Psoas muscle (tissue), 8 donors: Measurements from ENCODE around the gene CRABP2. TPM values are rescaled to one million over a fixed set of nuclear protein-coding genes. Genes with fewer than 3 reads are reported as not detected.

ENCODE experiments used
- ATAC-seq, 4 donors: fragments of 200-7000 bp; cut with Tn5 transposase; one replicate each; pipeline ENCODE4 v1.9.1; 2020; ENCODE audit warnings: moderate library complexity in 3 of 4, mild to moderate bottlenecking in 2 of 4
- DNase-seq, 2 donors: peaks; one replicate each; pipeline ENCODE4 v3.0.0-alpha.2; 2020
- H3K27ac ChIP-seq: fragments of 200-600 bp; one replicate; pipeline ENCODE4 v1.8.0; 2022
- H3K27me3 ChIP-seq, 3 donors: fragments of 200-600 bp in 1 of 3; one replicate each; pipeline versions ENCODE4 v1.6.1 to v1.8.0; 2013 to 2022; ENCODE audit warnings: low read length in 2 of 3, mild to moderate bottlenecking in 2 of 3, moderate library complexity in 1 of 3; ENCODE audit not compliant: insufficient read depth in 3 of 3
- H3K36me3 ChIP-seq, 2 donors: fragments of 200-600 bp in 1 of 2; one replicate each; pipeline versions ENCODE4 v1.6.1 to v1.8.0; 2013 to 2022; ENCODE audit warnings: low read depth in 1 of 2, mild to moderate bottlenecking in 1 of 2, moderate library complexity in 1 of 2; ENCODE audit not compliant: insufficient read depth in 1 of 2
- H3K4me1 ChIP-seq: fragments of 200-600 bp; one replicate; pipeline ENCODE4 v1.8.0; 2022
- H3K4me3 ChIP-seq: fragments of 200-600 bp; one replicate; pipeline ENCODE4 v1.8.0; 2022; ENCODE audit warnings: mild to moderate bottlenecking
- H3K9me3 ChIP-seq: fragments of 200-600 bp; one replicate; pipeline ENCODE4 v1.8.0; 2022
- WGBS, 3 donors: extraction: QIAGEN DNeasy Blood & Tissue Kit; methylation state at CpG; one replicate each; pipeline versions ENCODE4 v1.1.6 to v1.1.7; 2013; 5-methylcytosine and 5-hydroxymethylcytosine counted together
- intact Hi-C, 2 donors: fragments of 100-400 bp; cut with DNase I; formaldehyde crosslinking; loops; one replicate each; pipeline versions ENCODE4 v1.11.0 to v1.14.2; 2022
- polyA plus RNA-seq, 3 donors: library from polyadenylated mRNA; stranded (reverse); fragments of 200-250 nt; gene quantifications; one replicate each; pipeline ENCODE4 v1.2.3, GENCODE V29; 2013
- total RNA-seq, 4 donors: library from RNA; stranded (reverse); fragmentation: NEBNext Ultra II Directional in 2 of 4; extraction: Animal tissue kit (Norgen Biotek cat#: 25700) in 2 of 4; gene quantifications; one replicate each; pipeline versions ENCODE4 v1.2.1 to v1.2.4, GENCODE V29; 2021 to 2023
- TF ChIP-seq, protein P1 (sequence below): fragments of 200-600 bp; IDR thresholded peaks from one replicate; pipeline ENCODE4 v1.8.0; 2022; ENCODE audit warnings: antibody characterized with exemption
- donor health status: healthy with polysubstance abuse.
- donor health status: DM: no; HTN: no; CAD: no; lungs with moderate emphysema.
- donor health status: Bipolar disorder and iron deficiency.
- donor health status: healthy.
- donor health status: DM: yes; HTN: yes; CAD: no.
- donor health status: DM: no; HTN: no; CAD: no.
- donor health status: DM: no; HTN: no; CAD: no.
- donor health status: DM: yes; HTN: yes; CAD: no.

The CRABP2 gene
- total and polyA plus RNA-seq, 7 donors, result 0.13 to 1.7 (median 0.64) TPM; not detected in 1

DNA sequence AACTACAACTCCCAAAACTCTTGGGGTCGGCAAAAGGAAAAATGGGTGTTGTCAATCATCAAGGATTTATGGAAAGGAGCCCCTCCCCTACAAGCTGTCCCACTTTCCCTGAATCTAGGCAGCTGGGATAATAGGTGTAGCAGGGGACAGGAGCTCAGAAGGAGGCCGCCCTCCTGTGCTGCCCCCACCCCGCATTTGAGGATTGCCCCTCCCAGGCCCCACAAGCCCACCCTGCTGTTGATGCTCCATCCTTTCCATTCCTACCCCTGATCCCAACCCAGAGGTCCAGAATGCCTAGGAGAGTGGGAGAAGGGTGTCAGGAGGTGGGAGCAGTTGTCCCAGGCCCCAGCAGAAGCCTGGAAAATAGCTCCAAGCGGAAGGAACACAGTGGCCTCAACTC lies 37.4 kb upstream of the CRABP2 start:
- H3K4me3 ChIP-seq, result no peak overlapping the region
- ATAC-seq (no peak), DNase-seq (no peak)
- peaks cover 30% of the 10 kb centered on the region for H3K4me1 ChIP-seq
- H3K27me3 ChIP-seq, result no peaks in the 10 kb centered on the region
- WGBS, 3 donors, result 83 to 89% (median 84%) methylated on average over 4 of the region's 4 CpGs
- peak overlapping the region; percentile 90 for H3K27ac ChIP-seq
- peaks cover 8 to 44% of the 10 kb centered on the region in 2 donors for H3K36me3 ChIP-seq
- TF ChIP-seq, protein P1, sequence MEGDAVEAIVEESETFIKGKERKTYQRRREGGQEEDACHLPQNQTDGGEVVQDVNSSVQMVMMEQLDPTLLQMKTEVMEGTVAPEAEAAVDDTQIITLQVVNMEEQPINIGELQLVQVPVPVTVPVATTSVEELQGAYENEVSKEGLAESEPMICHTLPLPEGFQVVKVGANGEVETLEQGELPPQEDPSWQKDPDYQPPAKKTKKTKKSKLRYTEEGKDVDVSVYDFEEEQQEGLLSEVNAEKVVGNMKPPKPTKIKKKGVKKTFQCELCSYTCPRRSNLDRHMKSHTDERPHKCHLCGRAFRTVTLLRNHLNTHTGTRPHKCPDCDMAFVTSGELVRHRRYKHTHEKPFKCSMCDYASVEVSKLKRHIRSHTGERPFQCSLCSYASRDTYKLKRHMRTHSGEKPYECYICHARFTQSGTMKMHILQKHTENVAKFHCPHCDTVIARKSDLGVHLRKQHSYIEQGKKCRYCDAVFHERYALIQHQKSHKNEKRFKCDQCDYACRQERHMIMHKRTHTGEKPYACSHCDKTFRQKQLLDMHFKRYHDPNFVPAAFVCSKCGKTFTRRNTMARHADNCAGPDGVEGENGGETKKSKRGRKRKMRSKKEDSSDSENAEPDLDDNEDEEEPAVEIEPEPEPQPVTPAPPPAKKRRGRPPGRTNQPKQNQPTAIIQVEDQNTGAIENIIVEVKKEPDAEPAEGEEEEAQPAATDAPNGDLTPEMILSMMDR, result no peak
- H3K9me3 ChIP-seq, result no peaks in the 10 kb centered on the region
- intact Hi-C loops, result no loop called here

DNA sequence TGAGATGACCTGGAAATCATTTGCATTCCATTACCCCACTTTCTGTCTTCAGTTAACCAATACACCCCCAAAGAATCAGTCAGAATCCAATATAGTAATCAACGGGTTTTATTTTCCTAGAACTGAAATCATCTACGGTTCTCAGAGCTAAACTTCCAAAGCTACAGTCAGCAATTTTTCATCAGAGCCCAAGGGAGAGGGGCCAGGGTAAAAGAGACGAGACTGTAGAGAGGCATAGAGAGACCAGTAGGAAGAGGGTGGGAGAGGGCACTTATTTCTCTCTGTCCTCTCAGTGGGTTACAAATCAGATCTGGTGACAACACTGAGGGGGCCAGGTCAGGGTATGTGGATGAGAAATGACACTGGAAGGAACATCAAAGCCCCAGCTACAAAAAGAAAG lies 36.6 kb upstream of the CRABP2 start:
- peaks cover 13 to 52% of the 10 kb centered on the region in 2 donors for H3K36me3 ChIP-seq
- H3K4me1 ChIP-seq, result peaks cover 27% of the 10 kb centered on the region
- ATAC-seq (no peak), DNase-seq (no peak)
- peak overlapping the region; percentile 83 for H3K4me3 ChIP-seq
- intact Hi-C loops, result no loop called here
- peak overlapping the region; percentile 90 for H3K27ac ChIP-seq
- TF ChIP-seq, protein P1, result no peak
- no peaks in the 10 kb centered on the region for H3K27me3 ChIP-seq
- H3K9me3 ChIP-seq, result no peaks in the 10 kb centered on the region
- 70 to 81% (median 79%) methylated on average over 3 of the region's 3 CpGs for WGBS, 3 donors

DNA sequence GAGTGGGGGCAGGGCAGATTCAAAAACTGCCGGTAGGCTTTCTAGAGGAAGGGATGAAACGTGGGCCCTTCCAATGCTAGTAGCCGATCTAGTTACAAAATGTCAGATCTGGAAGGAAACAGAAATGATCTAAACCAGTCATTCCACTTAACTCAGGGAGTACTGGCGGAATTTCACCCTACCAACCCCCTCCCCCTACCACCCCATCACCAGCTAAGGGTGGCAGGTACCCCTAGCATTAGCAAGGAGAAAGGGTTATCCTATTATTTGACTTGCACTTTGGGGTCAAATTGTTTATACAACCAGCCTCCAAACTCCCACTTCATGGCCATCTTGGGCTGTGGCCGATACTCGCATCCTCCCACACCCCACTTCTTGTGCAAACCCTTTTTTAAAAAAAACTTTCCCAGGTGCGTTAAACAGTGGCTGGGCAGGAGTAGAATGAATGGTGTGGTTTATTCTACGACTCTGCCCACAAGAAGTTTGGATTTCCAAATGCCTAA lies 36.1 kb upstream of the CRABP2 start:
- no peak for ATAC-seq
- intact Hi-C loops, result no loop called here
- TF ChIP-seq, protein P1, result no peak

DNA sequence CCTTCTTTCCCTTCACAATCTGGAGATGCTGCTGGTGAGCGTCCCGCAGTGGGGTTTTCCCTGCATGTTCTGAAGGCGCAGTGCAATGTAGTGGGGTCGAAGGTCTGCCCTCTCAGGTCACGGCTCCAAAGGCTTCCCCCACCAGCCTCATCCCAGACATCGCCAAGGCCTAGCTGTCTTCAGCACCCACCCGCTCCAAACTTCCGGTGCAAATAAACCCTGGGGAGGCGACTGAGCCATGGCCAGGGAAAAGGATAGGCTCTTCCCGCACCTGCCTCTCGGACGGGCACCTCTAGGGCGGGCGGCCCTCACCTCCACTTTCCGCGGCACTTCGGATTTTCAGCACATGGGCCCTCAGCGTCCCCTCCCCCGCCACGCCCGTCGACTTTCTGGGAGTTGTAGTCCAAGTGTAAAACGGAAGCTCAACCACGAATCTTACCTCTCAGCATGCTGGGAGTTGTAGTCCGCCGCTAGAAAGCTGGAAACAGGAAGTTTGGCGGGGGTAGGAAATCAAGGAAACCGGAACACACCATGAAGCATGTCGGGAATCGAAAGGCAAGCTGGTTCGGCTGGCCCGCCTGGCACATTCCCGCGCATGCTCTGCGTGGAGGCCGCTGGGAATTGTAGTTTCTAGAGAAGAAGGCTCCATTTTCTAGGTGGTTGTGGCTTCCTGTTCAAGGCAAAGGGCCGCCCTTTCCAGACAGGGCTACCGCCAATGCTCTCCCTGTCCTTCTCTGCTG lies 35.5 kb upstream of the CRABP2 start, which contains the start of gene MRPL24:
MRPL24 (minus strand) TSS at position 348 of the 740 bp plus-strand sequence. CDS start 2,384 bp downstream, outside the sequence.
- no peaks in the 10 kb centered on the region for H3K9me3 ChIP-seq
- DNase-seq, result peak; percentile 95 to 99
- no peaks in the 10 kb centered on the region for H3K27me3 ChIP-seq
- intact Hi-C loops, result no loop called here
- H3K4me1 ChIP-seq, result peaks cover 21% of the 10 kb centered on the region
- peak; percentile 91 to 92 (median 92) for ATAC-seq
- WGBS, 3 donors, result 0 to 1% (median 0%) methylated on average over 38 of the region's 38 CpGs
- TF ChIP-seq, protein P1, result no peak
- peak within 1 kb of the TSS; percentile 83 for H3K4me3 ChIP-seq
- H3K36me3 ChIP-seq, result peaks cover 14 to 63% of the 10 kb centered on the region in 2 donors
- H3K27ac ChIP-seq, result peak within 1 kb of the TSS; percentile 90

More for the DNA sequence above, 36.1 kb upstream of the CRABP2 start:
- 56 to 63% (median 58%) methylated on average over 8 of the region's 8 CpGs for WGBS, 3 donors
- Histone ChIP-seq H3K36me3 (peaks cover 14 to 57% of the 10 kb centered on the region in 2 donors), H3K27me3 (no peaks in the 10 kb centered on the region), H3K4me1 (peaks cover 27% of the 10 kb centered on the region), H3K27ac (peak overlapping the region; percentile 90), H3K9me3 (no peaks in the 10 kb centered on the region), H3K4me3 (peak overlapping the region; percentile 83)
- DNase-seq, result no peak
